ENCODE data around the gene ODAD3. TPM values are rescaled to one million over a fixed set of nuclear protein-coding genes. Genes with fewer than 3 reads are reported as not detected.
A peak's percentile ranks its signal among the peaks of the same experiment; 100 is the strongest.

ODAD3 gene
- total RNA-seq, 1 experiment from 2014 or later: 0.52 TPM

DNA sequence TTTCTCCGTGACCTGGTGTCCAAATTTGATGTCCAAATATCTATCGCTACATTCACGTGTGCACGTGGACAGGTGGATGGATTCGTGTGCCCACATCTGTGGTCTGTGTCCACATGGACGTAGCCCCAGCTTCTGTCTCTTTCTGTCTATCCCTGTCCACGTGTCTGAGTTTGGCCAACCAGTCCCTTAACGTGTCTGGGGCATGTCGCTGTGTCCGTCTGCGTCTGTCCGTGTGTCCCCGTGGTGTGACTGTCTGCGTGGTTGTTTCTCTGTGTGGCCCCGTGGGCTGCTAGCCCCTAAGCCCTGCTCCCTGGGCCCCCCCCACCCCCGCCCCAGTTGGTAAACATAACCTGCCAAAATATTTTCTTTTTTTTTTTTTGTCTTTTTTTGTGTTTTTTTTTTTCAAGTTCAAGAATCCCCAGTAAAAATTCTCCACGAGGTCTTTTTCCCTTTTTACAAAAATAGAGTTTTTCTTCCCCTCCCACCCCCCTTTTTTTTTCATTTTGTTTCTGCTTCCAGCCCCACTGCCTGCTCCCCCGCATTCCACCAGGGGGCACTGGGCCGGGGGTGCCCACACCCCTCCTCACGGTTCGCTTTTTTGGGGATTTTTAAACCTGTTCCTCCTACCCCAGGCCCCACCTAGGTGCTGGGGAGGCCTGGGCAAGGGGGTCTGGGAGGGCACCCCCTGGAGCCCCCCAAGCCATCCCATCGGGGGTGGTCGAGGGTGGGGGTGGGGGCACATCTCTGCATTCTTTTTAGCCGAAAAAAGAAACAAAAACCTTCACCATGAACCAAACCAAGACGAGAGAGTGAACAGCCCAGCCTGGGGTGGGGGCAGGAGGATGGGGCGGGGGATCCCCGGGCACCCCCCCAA, 18.8 kb upstream of the ODAD3 start:
- TF ChIP-seq, protein P1, sequence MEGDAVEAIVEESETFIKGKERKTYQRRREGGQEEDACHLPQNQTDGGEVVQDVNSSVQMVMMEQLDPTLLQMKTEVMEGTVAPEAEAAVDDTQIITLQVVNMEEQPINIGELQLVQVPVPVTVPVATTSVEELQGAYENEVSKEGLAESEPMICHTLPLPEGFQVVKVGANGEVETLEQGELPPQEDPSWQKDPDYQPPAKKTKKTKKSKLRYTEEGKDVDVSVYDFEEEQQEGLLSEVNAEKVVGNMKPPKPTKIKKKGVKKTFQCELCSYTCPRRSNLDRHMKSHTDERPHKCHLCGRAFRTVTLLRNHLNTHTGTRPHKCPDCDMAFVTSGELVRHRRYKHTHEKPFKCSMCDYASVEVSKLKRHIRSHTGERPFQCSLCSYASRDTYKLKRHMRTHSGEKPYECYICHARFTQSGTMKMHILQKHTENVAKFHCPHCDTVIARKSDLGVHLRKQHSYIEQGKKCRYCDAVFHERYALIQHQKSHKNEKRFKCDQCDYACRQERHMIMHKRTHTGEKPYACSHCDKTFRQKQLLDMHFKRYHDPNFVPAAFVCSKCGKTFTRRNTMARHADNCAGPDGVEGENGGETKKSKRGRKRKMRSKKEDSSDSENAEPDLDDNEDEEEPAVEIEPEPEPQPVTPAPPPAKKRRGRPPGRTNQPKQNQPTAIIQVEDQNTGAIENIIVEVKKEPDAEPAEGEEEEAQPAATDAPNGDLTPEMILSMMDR (IDR thresholded peaks at IDR 0.05 in 2 of 3, conservative IDR thresholded peaks at IDR 0.05 in 1 of 3; ENCODE audit: borderline replicate concordance in 1 of 3, insufficient read depth in 1 of 3, low read depth in 2 of 3, low read length in 2 of 3): peak in 2 of 3 experiments; percentile 42 to 48; a peak in 4 of 6 replicates
- TF ChIP-seq EZH2 (IDR thresholded peaks at IDR 0.05): no peak
- ChIA-PET POLR2A (no interaction called here), RAD21 (ENCODE audit: low non-redundant PET in 1 of 2, low total read pairs in 2 of 2, uncharacterized antibody in 2 of 2, unreplicated experiment in 2 of 2) (no interaction called here), CTCF (no interaction called here)
- Histone ChIP-seq H3K9me3 (ENCODE audit: control insufficient read depth in 1 of 2, insufficient read depth in 1 of 2, low read depth in 1 of 2, low read length in 2 of 2) (no peaks in the 10 kb centered on the region), H3K4me3 (replicated peaks in 1 of 2; ENCODE audit: low read depth in 1 of 2, low read length in 2 of 2) (no peak overlapping the region), H3K4me2 (ENCODE audit: low read length) (no peak overlapping the region), H3K4me1 (ENCODE audit: control insufficient read depth in 1 of 2, insufficient read depth in 2 of 2, low read length in 2 of 2) (no peaks in the 10 kb centered on the region), H3K27me3 (ENCODE audit: insufficient read depth, low read length) (no peaks in the 10 kb centered on the region), H3K36me3 (ENCODE audit: control insufficient read depth in 1 of 2, insufficient read depth in 2 of 2, low read length in 2 of 2) (no peaks in the 10 kb centered on the region; a peak in 2 of 4 replicates), H2AFZ (ENCODE audit: low read depth, low read length, poor library complexity, severe bottlenecking) (no peak overlapping the region), H3K27ac (ENCODE audit: low read depth, low read length) (no peak overlapping the region), H3K9ac (ENCODE audit: low read length) (no peak overlapping the region), H4K20me1 (ENCODE audit: insufficient read depth) (no peaks in the 10 kb centered on the region), H3K9me2 (ENCODE audit: insufficient read depth) (no peaks in the 10 kb centered on the region), H3K79me2 (ENCODE audit: insufficient read depth, low read length) (no peaks in the 10 kb centered on the region)
- no TSS peak for BruUV-seq (replicated peaks)
- DNase-seq (ENCODE audit: low read depth, low spot score) (no peak), ATAC-seq (no peak)
- intact Hi-C loops (cut with micrococcal nuclease): no loop called here

DNA sequence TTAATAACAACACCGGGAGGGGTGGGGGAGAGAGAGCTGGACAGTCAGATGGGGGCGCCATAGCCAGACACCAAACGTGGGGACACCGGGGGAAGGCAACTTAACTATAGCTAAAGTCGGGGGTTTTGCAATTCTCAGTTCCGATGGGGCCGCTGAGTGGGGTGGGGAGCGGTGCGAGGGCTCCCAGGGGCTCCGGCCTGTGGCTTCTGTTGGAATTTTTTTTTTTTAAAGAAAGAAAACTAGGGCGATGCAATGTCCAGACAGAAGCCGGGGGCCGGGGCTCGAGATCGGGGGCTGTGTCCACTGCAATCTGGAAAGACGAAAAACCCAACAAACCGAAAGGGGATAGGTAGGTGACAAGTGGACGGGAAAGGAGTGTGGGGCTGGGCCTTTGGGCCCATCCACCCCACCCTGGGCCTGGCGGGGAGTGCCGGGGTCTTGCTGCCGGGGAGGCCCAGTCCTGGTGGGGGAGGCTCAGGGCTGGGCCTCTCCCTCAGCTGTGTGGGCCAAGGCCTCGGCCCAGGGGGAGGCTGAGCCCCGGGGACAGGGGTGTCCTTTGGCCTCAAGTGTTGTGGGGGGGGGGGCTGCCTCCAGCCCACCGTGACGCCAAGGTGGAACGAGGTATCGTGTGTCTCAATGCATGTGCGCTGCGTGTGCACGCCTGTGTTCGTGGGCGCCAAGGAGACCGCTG, 17.8 kb upstream of the ODAD3 start:
- Histone ChIP-seq H3K36me3 (ENCODE audit: control insufficient read depth in 1 of 2, insufficient read depth in 2 of 2, low read length in 2 of 2) (peaks cover 7 to 8% of the 10 kb centered on the region in 2 experiments; a peak in 2 of 4 replicates), H3K9ac (ENCODE audit: low read length) (no peak overlapping the region), H3K27me3 (ENCODE audit: insufficient read depth, low read length) (no peaks in the 10 kb centered on the region), H3K4me1 (ENCODE audit: control insufficient read depth in 1 of 2, insufficient read depth in 2 of 2, low read length in 2 of 2) (no peaks in the 10 kb centered on the region), H4K20me1 (ENCODE audit: insufficient read depth) (no peaks in the 10 kb centered on the region), H3K4me2 (ENCODE audit: low read length) (no peak overlapping the region), H3K9me2 (ENCODE audit: insufficient read depth) (no peaks in the 10 kb centered on the region), H3K27ac (ENCODE audit: low read depth, low read length) (no peak overlapping the region; the same call in 1 of the 2 replicates), H3K79me2 (ENCODE audit: insufficient read depth, low read length) (no peaks in the 10 kb centered on the region), H2AFZ (ENCODE audit: low read depth, low read length, poor library complexity, severe bottlenecking) (no peak overlapping the region), H3K4me3 (replicated peaks in 1 of 2; ENCODE audit: low read depth in 1 of 2, low read length in 2 of 2) (no peak overlapping the region), H3K9me3 (ENCODE audit: control insufficient read depth in 1 of 2, insufficient read depth in 1 of 2, low read depth in 1 of 2, low read length in 2 of 2) (no peaks in the 10 kb centered on the region)
- no peak for TF ChIP-seq ZFX (IDR thresholded peaks at IDR 0.05)
- TF ChIP-seq, protein P1 (IDR thresholded peaks at IDR 0.05 in 2 of 3, conservative IDR thresholded peaks at IDR 0.05 in 1 of 3; ENCODE audit: borderline replicate concordance in 1 of 3, insufficient read depth in 1 of 3, low read depth in 2 of 3, low read length in 2 of 3): peak in 2 of 3 experiments; percentile 15 to 17; a peak in 2 of 6 replicates
- no peak for ATAC-seq
- ChIA-PET POLR2A (no interaction called here), RAD21 (ENCODE audit: low non-redundant PET in 1 of 2, low total read pairs in 2 of 2, uncharacterized antibody in 2 of 2, unreplicated experiment in 2 of 2) (no interaction called here), CTCF (interaction anchor here (0.7 to 1.7 kb wide), 7 partner anchors 8 to 159 kb away, joined by 3 to 7 read pairs (median 3); partner anchors contain the start of genes ODAD3, PRKCSH and SWSAP1)
- intact Hi-C loops (cut with micrococcal nuclease): no loop called here
- no peak for DNase-seq (ENCODE audit: low read depth, low spot score)
- BruUV-seq (replicated peaks): no TSS peak
